ENCODE measurements around the gene KLHL29.

The KLHL29 gene

GRCh38 chr2:23536326-23536725, 151.3 kb downstream of the KLHL29 start:
- DNase-seq, result no peak

GRCh38 chr2:23537991-23538390, 153.0 kb downstream of the KLHL29 start:
- no peak for DNase-seq

- DNase-seq, result no peak
Measured at GRCh38 chr2:23538566-23538965, 153.6 kb downstream of the KLHL29 start.

GRCh38 chr2:23540804-23541360, 155.9 kb downstream of the KLHL29 start:
- DNase-seq, result no peak

- DNase-seq, result peak; percentile 32 to 42
Measured at GRCh38 chr2:23541503-23542229, 156.7 kb downstream of the KLHL29 start.

- no peak for DNase-seq
Measured at GRCh38 chr2:23542230-23542789, 157.3 kb downstream of the KLHL29 start.

GRCh38 chr2:23543302-23543701, 158.3 kb downstream of the KLHL29 start:
- DNase-seq, result no peak

GRCh38 chr2:23543728-23544127, 158.7 kb downstream of the KLHL29 start:
- DNase-seq, result no peak

- DNase-seq, result no peak
Measured at GRCh38 chr2:23544589-23545295, 159.8 kb downstream of the KLHL29 start.

- DNase-seq, result no peak
Measured at GRCh38 chr2:23545396-23545795, 160.4 kb downstream of the KLHL29 start.

GRCh38 chr2:23545811-23546210, 160.8 kb downstream of the KLHL29 start:
- no peak for DNase-seq

GRCh38 chr2:23546913-23547312, 161.9 kb downstream of the KLHL29 start:
- DNase-seq, result no peak

GRCh38 chr2:23547725-23548124, 162.7 kb downstream of the KLHL29 start:
- no peak for DNase-seq

- DNase-seq, result no peak
Measured at GRCh38 chr2:23548143-23548769, 163.3 kb downstream of the KLHL29 start.

- peak in 1 of 2 experiments; percentile 50 for DNase-seq
Measured at GRCh38 chr2:23549051-23549450, 164.1 kb downstream of the KLHL29 start.

- DNase-seq, result no peak
Measured at GRCh38 chr2:23549821-23550530, 165.0 kb downstream of the KLHL29 start.

GRCh38 chr2:23550553-23550952, 165.6 kb downstream of the KLHL29 start:
- no peak for DNase-seq

- no peak for DNase-seq
Measured at GRCh38 chr2:23551875-23552274, 166.9 kb downstream of the KLHL29 start.

- no peak for DNase-seq
Measured at GRCh38 chr2:23553561-23553960, 168.6 kb downstream of the KLHL29 start.

GRCh38 chr2:23554054-23554697, 169.2 kb downstream of the KLHL29 start:
- no peak for DNase-seq

- no peak for DNase-seq
Measured at GRCh38 chr2:23555944-23556343, 171.0 kb downstream of the KLHL29 start.

GRCh38 chr2:23556929-23557328, 171.9 kb downstream of the KLHL29 start:
- no peak for DNase-seq

Measured in NCI-H1930 (cell line).